H9 (cell line): ENCODE data around the gene HPF1. TPM values are rescaled to one million over a fixed set of nuclear protein-coding genes. Genes with fewer than 3 reads are reported as not detected.

Experiments used
- DNase-seq: peaks from one replicate; pipeline ENCODE4 v3.0.0-alpha.2; 2017
- H2AFZ ChIP-seq: one replicate; pipeline ENCODE4 v1.6.1; 2013; ENCODE audit warnings: mild to moderate bottlenecking, low read length, control low read depth, moderate library complexity
- H2AK5ac ChIP-seq: 2 replicates; pipeline ENCODE4 v1.6.1; 2013; ENCODE audit warnings: low read length, control low read depth, mixed read lengths; ENCODE audit not compliant: insufficient read length
- H2BK120ac ChIP-seq: one replicate; pipeline ENCODE4 v1.6.1; 2013; ENCODE audit warnings: low read depth, mild to moderate bottlenecking, low read length, control low read depth, inconsistent platforms; ENCODE audit not compliant: poor library complexity, severe bottlenecking
- H2BK12ac ChIP-seq: 2 replicates; pipeline ENCODE4 v1.6.1; 2013; ENCODE audit warnings: low read length, control low read depth, mixed read lengths, low read depth; ENCODE audit not compliant: insufficient read length
- H2BK15ac ChIP-seq: 2 replicates; pipeline ENCODE4 v1.6.1; 2013; ENCODE audit warnings: low read depth, low read length, control low read depth
- H2BK20ac ChIP-seq: one replicate; pipeline ENCODE4 v1.6.1; 2013; ENCODE audit warnings: low read depth, mild to moderate bottlenecking, low read length, control low read depth, inconsistent platforms; ENCODE audit not compliant: poor library complexity, severe bottlenecking
- H2BK5ac ChIP-seq: 2 replicates; pipeline ENCODE4 v1.6.1; 2013; ENCODE audit warnings: low read length, control low read depth, mixed read lengths; ENCODE audit not compliant: insufficient read length
- H3K14ac ChIP-seq: 2 replicates; pipeline ENCODE4 v1.6.1; 2013; ENCODE audit warnings: low read length, control low read depth; ENCODE audit not compliant: insufficient read depth
- H3K18ac ChIP-seq: 2 replicates; pipeline ENCODE4 v1.6.1; 2013; ENCODE audit warnings: low read depth, mild to moderate bottlenecking, mixed read lengths, low read length, control low read depth; ENCODE audit not compliant: insufficient read length
- H3K23ac ChIP-seq: 2 replicates; pipeline ENCODE4 v1.6.1; 2013; ENCODE audit warnings: low read length, control low read depth, mixed read lengths, low read depth; ENCODE audit not compliant: insufficient read length
- H3K23me2 ChIP-seq: 2 replicates; pipeline ENCODE4 v1.6.1; 2013; ENCODE audit warnings: low read depth, mild to moderate bottlenecking, mixed read lengths, low read length, control low read depth; ENCODE audit not compliant: insufficient read length, poor library complexity, severe bottlenecking
- H3K27ac ChIP-seq: 2 replicates; pipeline ENCODE4 v1.5.1; 2013; ENCODE audit warnings: low read length, control low read depth, mixed read lengths, low read depth; ENCODE audit not compliant: insufficient read length
- H3K27me3 ChIP-seq: 2 replicates; pipeline ENCODE4 v1.6.1; 2013; ENCODE audit warnings: low read length, control low read depth, inconsistent platforms; ENCODE audit not compliant: insufficient read depth
- H3K4ac ChIP-seq: 2 replicates; pipeline ENCODE4 v1.6.1; 2013; ENCODE audit warnings: low read depth, mild to moderate bottlenecking, control low read depth, inconsistent platforms, low read length, moderate library complexity
- H3K4me1 ChIP-seq: 2 replicates; pipeline ENCODE4 v1.6.1; 2013; ENCODE audit warnings: low read length, control low read depth, inconsistent platforms; ENCODE audit not compliant: insufficient read depth
- H3K4me2 ChIP-seq: 2 replicates; pipeline ENCODE4 v1.6.1; 2013; ENCODE audit warnings: low read length, control low read depth, mixed read lengths; ENCODE audit not compliant: insufficient read length, insufficient read depth
- H3K56ac ChIP-seq: 2 replicates; pipeline ENCODE4 v1.6.1; 2013; ENCODE audit warnings: low read depth, mild to moderate bottlenecking, mixed read lengths, low read length, control low read depth; ENCODE audit not compliant: insufficient read length
- H3K79me1 ChIP-seq: 2 replicates; pipeline ENCODE4 v1.6.1; 2013; ENCODE audit warnings: low read depth, mild to moderate bottlenecking, moderate library complexity, low read length, control low read depth, inconsistent platforms; ENCODE audit not compliant: insufficient read depth, poor library complexity, severe bottlenecking
- H3K79me2 ChIP-seq: 2 replicates; pipeline ENCODE4 v1.6.1; 2013; ENCODE audit warnings: low read length, control low read depth, inconsistent platforms; ENCODE audit not compliant: insufficient read depth
- H3K9ac ChIP-seq: 2 replicates; pipeline ENCODE4 v1.6.1; 2013; ENCODE audit warnings: low read length, control low read depth, mixed read lengths; ENCODE audit not compliant: insufficient read length; ENCODE audit errors: extremely low read depth
- H3K9me3 ChIP-seq: one replicate; pipeline ENCODE4 v1.6.1; 2013; ENCODE audit warnings: low read depth, low read length, inconsistent platforms; ENCODE audit not compliant: control insufficient read depth
- H3T11ph ChIP-seq: one replicate; pipeline ENCODE4 v1.6.1; 2013; ENCODE audit warnings: mild to moderate bottlenecking, low read length, control low read depth, inconsistent platforms
- H4K20me1 ChIP-seq: one replicate; pipeline ENCODE4 v1.6.1; 2013; ENCODE audit not compliant: control insufficient read depth, insufficient read length, insufficient read depth
- H4K5ac ChIP-seq: 2 replicates; pipeline ENCODE4 v1.6.1; 2013; ENCODE audit warnings: low read depth, mild to moderate bottlenecking, mixed read lengths, low read length, control low read depth; ENCODE audit not compliant: insufficient read length
- H4K8ac ChIP-seq: replicated peaks from 2 replicates; pipeline ENCODE4 v1.6.1; 2013; ENCODE audit warnings: low read length, control low read depth, mixed read lengths, low read depth; ENCODE audit not compliant: insufficient read length
- H4K91ac ChIP-seq: 2 replicates; pipeline ENCODE4 v1.6.1; 2013; ENCODE audit warnings: low read depth, mild to moderate bottlenecking, moderate library complexity, mixed read lengths, low read length, control low read depth; ENCODE audit not compliant: insufficient read length
- H3K27ac Mint-ChIP-seq, 3 experiments: 2 replicates in 2 of 3; 3 replicates in 1 of 3; pipeline ENCODE4 v1.8.0; 2020 to 2021; ENCODE audit warnings: mixed read lengths in 3 of 3, mild to moderate bottlenecking in 1 of 3, moderate library complexity in 1 of 3
- H3K27me3 Mint-ChIP-seq: 2 replicates; pipeline ENCODE4 v1.8.0; 2021; ENCODE audit warnings: low read depth, mild to moderate bottlenecking, moderate library complexity, mixed read lengths
- H3K36me3 Mint-ChIP-seq, 3 experiments: 2 replicates in 2 of 3; 3 replicates in 1 of 3; pipeline ENCODE4 v1.8.0; 2020 to 2021; ENCODE audit warnings: low read depth in 3 of 3, mixed read lengths in 3 of 3; ENCODE audit not compliant: insufficient read depth in 1 of 3
- H3K4me1 Mint-ChIP-seq, 2 experiments: 2 replicates each; pipeline ENCODE4 v1.8.0; 2020; ENCODE audit warnings: mixed read lengths in 2 of 2
- H3K4me3 Mint-ChIP-seq, 2 experiments: 2 replicates in 1 of 2; 3 replicates in 1 of 2; pipeline ENCODE4 v1.8.0; 2020 to 2021; ENCODE audit warnings: mild to moderate bottlenecking in 2 of 2, mixed read lengths in 2 of 2, moderate library complexity in 1 of 2
- H3K9me3 Mint-ChIP-seq, 2 experiments: 2 replicates in 1 of 2; 3 replicates in 1 of 2; pipeline ENCODE4 v1.8.0; 2020; ENCODE audit warnings: mild to moderate bottlenecking in 2 of 2, mixed read lengths in 2 of 2, moderate library complexity in 1 of 2
- WGBS: extraction: QIAGEN DNeasy Blood & Tissue Kit; methylation state at CpG from one replicate; pipeline ENCODE4 v1.1.7; 2013; ENCODE audit warnings: missing lambda C conversion rate, low lambda C conversion rate, mixed read lengths; ENCODE audit not compliant: insufficient read length; ENCODE audit errors: extremely low coverage; 5-methylcytosine and 5-hydroxymethylcytosine counted together
- total RNA-seq: library from RNA; stranded (reverse); gene quantifications from 2 replicates; pipeline ENCODE4 v1.2.1, GENCODE V29; 2021
- TF ChIP-seq, protein P1 (sequence below): fragments of 200-600 bp; sonication (generic); conservative IDR thresholded peaks from 3 replicates; pipeline ENCODE4 v1.8.0; 2021; ENCODE audit warnings: antibody characterized with exemption, mild to moderate bottlenecking

Gene HPF1
- total RNA-seq, 1 experiment from 2014 or later: 32.1 TPM

DNA sequence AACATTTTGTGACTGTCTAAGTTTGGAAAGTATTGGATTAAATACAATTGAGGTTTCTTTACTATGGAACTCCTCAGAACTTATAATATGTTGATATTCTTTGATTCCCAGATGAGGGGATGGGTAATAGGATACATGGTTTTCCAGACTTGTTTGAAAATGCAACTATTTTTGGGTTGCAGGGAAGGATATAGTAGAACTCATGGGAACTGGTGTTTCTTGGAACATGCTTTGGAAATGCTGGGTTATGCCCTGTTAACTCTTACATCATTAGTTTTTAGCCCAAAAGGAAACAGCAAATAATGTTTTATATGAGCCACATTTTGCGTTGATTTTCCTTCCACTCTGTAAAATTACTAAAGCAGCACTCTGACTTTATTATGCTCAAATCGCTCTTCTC, 41.9 kb downstream of the HPF1 start:
- no peak overlapping the region for H3K4me3 Mint-ChIP-seq
- Histone ChIP-seq H4K5ac (no peak overlapping the region), H3K79me1 (no peaks in the 10 kb centered on the region), H3K23me2 (no peaks in the 10 kb centered on the region), H3K79me2 (no peaks in the 10 kb centered on the region), H2BK20ac (no peak overlapping the region), H3T11ph (no peak overlapping the region), H2BK120ac (no peak overlapping the region), H3K27me3 (no peaks in the 10 kb centered on the region), H4K8ac (no peak overlapping the region), H3K27ac (no peak overlapping the region), H2BK15ac (no peak overlapping the region), H3K4me1 (no peaks in the 10 kb centered on the region), H3K56ac (no peak overlapping the region), H3K4ac (no peak overlapping the region), H2AFZ (no peak overlapping the region), H2AK5ac (no peak overlapping the region), H3K14ac (no peak overlapping the region), H2BK12ac (no peak overlapping the region), H3K23ac (no peak overlapping the region), H2BK5ac (no peak overlapping the region), H3K18ac (no peak overlapping the region), H3K9ac (no peak overlapping the region), H3K4me2 (no peak overlapping the region), H4K91ac (no peak overlapping the region), H4K20me1 (no peaks in the 10 kb centered on the region), H3K9me3 (no peaks in the 10 kb centered on the region)
- H3K9me3 Mint-ChIP-seq: no peaks in the 10 kb centered on the region
- H3K36me3 Mint-ChIP-seq: peaks cover 3 to 14% (median 8%) of the 10 kb centered on the region in 3 experiments; a peak in 6 of 7 replicates
- WGBS: no CpG with 5 or more reads among the region's 2 CpGs
- DNase-seq: no peak
- no peaks in the 10 kb centered on the region for H3K4me1 Mint-ChIP-seq
- no peak overlapping the region for H3K27ac Mint-ChIP-seq
- TF ChIP-seq, protein P1, sequence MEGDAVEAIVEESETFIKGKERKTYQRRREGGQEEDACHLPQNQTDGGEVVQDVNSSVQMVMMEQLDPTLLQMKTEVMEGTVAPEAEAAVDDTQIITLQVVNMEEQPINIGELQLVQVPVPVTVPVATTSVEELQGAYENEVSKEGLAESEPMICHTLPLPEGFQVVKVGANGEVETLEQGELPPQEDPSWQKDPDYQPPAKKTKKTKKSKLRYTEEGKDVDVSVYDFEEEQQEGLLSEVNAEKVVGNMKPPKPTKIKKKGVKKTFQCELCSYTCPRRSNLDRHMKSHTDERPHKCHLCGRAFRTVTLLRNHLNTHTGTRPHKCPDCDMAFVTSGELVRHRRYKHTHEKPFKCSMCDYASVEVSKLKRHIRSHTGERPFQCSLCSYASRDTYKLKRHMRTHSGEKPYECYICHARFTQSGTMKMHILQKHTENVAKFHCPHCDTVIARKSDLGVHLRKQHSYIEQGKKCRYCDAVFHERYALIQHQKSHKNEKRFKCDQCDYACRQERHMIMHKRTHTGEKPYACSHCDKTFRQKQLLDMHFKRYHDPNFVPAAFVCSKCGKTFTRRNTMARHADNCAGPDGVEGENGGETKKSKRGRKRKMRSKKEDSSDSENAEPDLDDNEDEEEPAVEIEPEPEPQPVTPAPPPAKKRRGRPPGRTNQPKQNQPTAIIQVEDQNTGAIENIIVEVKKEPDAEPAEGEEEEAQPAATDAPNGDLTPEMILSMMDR: no peak
- no peaks in the 10 kb centered on the region for H3K27me3 Mint-ChIP-seq
